Esophagus mucosa (tissue), 1 donor: ENCODE measurements around the gene RIN3. TPM values are rescaled to one million over a fixed set of nuclear protein-coding genes. Genes with fewer than 3 reads are reported as not detected.
"Not testable (repeated sequence)": the region's sequence is repeated elsewhere in the genome, so short reads cannot be mapped to it uniquely, and the experiment has no call there.

Experiments
- ATAC-seq: fragments of 200-7000 bp; cut with Tn5 transposase; one replicate; pipeline ENCODE4 v1.9.1; 2020
- total RNA-seq: library from RNA; stranded (reverse); gene quantifications from one replicate; pipeline ENCODE4 v1.2.4, GENCODE V29; 2023
- donor health status: DM: yes; HTN: yes; CAD: no.

RIN3 gene
- total RNA-seq, 1 donor from 2014 or later: 5.4 TPM

- no peak for ATAC-seq
Measured at GRCh38 chr14:92528486-92529100, 15.0 kb downstream of the RIN3 start.

- no peak for ATAC-seq
Measured at GRCh38 chr14:92529903-92530302, 16.3 kb downstream of the RIN3 start.

DNA sequence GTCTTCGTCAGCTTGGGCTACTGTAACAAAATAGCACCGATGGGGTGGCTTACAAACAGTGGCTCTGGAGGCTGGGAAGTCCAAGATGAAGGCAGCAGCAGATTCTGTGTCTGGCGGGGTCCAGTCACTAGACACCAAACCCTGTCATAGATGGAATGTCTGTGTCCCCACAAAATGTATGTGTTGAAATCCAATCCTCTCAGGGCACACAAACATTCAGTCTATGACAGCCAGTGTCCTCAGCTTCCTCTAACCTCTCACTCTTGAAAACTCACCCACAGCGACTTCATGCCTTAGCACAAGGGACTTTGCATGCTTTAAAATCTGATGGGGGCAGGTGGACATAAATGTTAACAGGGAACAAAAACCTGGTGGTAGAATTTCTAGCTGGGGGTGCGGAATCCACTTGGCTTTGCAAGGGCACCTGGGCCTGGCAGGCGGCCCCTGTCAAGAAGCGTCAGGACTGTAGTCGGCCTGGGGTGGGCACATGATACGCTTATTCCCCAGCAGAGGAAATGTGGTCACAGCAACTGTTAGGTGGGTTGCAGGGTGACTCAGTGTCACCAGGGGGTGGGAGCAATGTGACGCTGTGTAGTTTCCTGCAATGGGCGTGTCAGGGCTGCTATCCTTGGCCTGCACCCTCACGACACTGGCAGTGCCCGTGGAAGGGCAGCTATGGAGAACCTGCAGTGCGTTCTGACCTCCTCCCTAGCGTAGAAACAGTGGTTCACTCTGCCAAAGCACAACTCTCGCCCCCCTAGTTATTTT lies 17.7 kb downstream of the RIN3 start:
- ATAC-seq: peak; percentile 31

GRCh38 chr14:92532490-92533163 lies 19.0 kb downstream of the RIN3 start:
- ATAC-seq: no peak

DNA sequence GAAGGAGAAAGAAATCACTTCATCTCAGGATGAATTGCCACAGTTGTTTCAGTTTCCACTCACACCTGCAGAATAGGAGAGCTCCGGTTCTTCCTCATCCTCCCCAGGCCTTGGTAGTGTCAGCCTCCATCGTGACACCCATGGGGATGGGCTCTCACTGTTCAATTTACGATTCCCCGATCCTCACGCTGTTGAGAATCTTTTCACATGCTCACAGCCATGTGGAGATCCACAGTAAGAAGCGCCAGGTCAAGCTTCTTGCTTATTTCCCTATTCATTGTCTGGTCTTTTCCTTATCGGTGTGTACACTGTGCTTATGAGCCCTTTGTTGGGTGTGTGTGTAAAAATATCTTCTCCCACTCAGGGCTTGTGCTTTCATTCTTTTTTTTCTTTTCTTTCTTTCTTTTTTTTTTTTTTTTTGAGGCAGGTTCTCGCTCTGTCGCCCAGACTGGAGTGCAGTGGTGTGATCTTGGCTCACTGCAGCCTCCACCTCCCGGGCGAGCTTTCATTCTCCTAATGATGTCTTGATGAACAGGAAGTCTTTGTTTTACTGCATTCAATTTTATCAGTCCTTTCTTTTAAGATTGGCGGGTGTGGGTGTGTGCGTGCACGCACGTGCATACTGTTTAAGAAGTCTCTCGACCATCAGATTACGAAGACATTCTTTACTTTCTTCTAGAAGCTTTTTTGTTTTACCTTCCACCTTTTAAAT lies 21.5 kb downstream of the RIN3 start:
- no peak for ATAC-seq

- not testable (repeated sequence) for ATAC-seq
Measured at GRCh38 chr14:92536231-92536630, 22.6 kb downstream of the RIN3 start.

- ATAC-seq: no peak
Measured at GRCh38 chr14:92538412-92538985, 24.9 kb downstream of the RIN3 start.

- no peak for ATAC-seq
Measured at GRCh38 chr14:92539419-92539818, 25.8 kb downstream of the RIN3 start.

DNA sequence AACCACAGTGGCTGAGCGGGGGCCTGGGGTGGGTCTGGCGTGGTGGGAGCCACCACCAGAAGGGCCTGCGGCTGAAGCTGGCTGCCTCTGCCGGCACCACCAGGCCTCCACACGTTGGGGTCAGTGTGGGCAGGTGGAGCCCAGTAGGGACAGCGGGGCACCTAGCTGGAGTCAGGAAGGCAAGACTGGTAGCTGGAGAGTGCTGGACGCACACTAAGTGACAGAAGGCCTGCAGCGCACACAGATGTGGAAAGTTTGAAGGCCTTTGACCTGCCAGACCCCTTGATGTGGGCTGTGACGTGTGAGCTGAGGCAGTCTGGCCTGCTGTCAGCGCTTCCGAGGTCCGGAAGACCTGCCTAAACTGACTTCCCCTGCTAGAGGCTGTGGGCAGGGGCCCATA lies 26.3 kb downstream of the RIN3 start:
- ATAC-seq: peak; percentile 9

DNA sequence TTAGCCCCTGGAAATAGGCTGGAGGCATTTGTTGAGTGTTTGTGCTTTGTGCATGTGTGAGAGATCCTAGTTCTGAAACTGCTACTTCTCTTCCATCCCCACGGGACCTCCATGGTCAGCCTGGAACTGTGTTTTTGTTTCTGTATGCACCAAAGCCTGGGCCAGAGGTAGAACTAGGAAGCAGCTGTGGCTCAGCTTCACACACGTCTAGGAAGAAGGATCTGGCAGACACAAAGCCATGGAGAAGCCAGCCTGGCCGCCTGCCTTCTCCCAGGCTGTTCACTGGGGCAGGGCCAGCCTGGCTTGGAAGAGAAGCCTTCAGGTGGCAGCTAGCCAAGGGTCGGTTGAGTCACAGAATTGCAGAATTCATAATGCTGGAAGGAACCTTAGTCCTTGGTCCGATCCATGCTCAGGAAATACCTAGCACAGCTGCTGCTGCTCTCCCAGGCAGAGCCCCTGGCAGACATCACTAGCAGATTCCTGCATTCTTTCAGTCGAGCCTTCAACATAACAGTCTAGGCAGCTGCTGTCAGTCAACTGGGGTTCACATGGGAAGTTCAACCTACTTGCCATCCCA lies 27.0 kb downstream of the RIN3 start:
- ATAC-seq: peak; percentile 92

DNA sequence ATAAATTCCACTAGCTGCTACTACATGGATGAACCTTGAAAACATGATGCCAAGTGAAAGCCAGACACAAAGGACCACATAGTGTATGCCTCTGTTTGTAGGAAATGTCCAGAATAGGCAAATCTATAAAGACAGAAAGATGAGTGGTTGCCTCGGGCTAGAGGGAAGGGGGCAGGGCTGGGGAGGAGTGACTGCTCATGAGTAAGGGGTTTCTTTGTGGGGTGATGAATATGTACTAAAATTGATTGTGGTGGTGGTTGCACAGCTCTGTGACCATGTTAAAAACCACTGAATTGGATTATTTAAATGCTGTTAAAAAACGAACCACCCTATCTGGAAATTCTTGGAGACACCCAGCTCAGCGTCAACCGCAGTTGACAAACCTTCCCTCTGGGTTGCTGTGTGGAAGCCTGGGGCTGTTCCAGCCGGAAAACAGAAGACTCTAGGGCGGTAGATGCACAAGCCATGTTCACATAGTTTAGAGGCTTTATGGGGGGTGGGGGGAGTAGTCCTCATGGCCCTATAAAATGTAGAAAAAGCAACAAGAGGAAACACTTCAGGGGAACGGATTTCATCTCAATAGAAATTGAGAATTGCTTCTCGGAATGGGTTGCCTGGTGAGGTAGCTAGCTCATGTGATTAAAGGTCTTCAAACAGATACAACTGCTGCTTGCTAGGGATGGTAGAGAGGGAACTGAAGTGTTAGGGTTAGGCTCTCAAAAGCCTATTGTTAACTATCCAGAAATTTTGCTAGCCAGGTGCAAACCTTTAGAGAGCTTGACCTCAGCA lies 29.4 kb downstream of the RIN3 start:
- ATAC-seq: no peak

GRCh38 chr14:92544051-92544720 lies 30.6 kb downstream of the RIN3 start:
- ATAC-seq: no peak

DNA sequence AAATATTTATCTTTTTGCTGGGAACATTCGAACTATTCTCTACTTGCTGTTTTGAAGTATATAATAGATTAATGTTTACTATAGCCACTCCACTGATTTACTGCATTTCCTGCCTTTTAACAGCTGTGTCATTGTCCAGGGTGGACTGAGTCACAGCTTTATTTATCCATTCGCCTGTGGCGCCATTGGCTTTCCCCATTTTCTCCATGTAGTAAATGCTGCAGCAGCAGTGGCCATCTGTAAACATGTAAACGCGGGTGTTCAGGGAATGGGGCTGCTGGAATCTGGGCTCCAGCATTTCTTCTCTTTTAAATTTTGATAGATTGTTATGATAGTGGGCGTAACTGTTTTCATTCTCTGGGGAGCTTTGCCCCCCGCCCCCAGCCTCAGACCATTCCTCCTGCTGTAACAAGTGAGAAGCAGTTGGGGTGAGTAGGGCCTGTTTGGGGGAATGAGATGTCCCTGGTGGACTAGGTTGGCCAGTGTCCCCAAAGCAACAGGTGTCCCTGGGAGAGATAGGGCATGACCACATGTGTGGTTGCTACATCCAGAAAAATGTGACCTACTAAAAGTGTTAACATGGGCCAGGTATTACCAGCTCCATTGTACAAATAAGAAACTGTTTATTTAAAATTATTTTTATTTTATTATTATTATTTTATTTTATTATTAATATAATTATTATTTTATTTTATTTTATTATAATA lies 32.9 kb downstream of the RIN3 start:
- ATAC-seq: no peak

- no peak for ATAC-seq
Measured at GRCh38 chr14:92549105-92549858, 35.7 kb downstream of the RIN3 start.

GRCh38 chr14:92549859-92550230 lies 36.3 kb downstream of the RIN3 start:
- peak; percentile 37 for ATAC-seq

DNA sequence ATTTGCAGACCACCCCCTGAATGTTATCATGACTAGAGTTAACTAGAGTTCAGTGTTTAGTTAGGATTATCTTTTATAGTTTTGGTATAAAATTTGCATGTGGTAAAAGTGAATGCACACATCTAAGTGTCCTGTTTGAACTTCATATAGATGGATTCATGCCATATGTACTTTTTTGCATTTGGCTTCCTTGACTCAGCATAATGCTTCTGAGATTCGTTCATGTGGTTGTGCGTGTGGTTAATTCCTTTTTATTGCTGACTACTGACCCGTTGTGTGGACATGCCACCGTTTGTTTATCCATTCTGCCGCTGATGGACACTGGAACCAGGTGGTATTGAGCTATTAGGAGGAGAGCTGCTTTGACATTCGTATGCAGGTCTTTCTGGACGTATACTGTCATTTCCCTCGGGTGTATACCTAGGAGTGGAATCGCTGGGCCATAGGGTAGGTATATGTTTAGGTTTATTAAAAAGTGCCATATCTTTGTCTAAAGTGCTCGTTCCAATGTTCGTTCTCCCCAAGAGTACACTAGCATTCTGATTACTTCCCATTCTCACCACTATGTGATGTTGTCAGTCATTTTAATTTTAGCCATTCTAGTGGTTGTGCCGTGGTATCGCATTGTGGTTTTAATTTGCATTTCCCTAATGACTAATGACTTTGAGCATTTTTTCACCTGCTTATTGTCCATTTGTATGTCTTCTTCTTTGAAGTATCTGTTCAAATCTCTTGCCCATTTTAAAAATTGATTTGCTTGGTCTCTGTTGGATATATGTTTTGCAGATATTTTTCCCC lies 37.7 kb downstream of the RIN3 start:
- no peak for ATAC-seq

DNA sequence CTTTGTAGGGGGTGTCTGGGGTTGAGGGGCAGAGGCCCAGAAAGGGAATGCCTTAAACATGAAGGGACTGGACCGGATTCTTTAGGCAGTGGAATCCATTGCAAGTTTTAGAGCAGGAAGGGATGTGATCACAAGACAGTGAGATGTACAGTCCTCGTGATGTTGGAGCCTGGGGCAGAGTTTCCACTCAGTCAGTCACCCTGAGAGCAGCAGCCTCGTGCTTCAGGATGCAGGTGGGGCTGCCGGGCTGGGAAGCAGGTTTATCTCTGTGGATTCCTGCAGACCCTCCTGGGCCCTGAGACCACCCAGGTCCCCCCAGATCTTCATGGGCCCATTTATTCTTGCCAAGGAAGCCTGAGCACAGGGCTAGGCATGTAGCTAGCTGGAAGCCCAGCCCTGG lies 38.5 kb downstream of the RIN3 start:
- ATAC-seq: no peak

DNA sequence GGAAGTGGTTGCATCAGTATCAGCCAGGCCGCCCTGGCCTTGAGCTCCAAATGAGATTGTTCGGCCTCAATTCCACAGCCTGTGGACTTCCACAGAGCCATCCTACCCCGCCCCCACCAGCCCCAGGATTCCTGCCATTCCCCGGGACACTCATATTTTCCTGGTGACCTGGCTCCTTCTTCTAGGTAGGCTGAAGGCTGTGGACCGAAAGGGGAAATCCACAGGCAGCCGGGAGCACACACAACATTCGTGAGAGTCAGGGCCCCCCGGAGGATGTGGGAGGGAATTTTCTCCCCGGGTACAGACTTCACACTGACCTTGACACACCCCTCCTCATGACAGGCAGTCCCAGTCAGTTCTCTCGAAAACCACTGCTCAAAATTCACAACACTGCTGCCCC lies 39.9 kb downstream of the RIN3 start:
- no peak for ATAC-seq
